Cardiac ventricle fibroblast (primary cell): ENCODE data around the gene BRK1. TPM values are rescaled to one million over a fixed set of nuclear protein-coding genes. Genes with fewer than 3 reads are reported as not detected.

Experiments used
- total RNA-seq: library from RNA; depleted of rRNA; stranded (reverse); fragments of >200 nt; gene quantifications from 2 replicates; pipeline ENCODE4 v1.2.3, GENCODE V29; 2015

Gene BRK1
- total RNA-seq = 127 and 171 TPM in 2 replicates

DNA sequence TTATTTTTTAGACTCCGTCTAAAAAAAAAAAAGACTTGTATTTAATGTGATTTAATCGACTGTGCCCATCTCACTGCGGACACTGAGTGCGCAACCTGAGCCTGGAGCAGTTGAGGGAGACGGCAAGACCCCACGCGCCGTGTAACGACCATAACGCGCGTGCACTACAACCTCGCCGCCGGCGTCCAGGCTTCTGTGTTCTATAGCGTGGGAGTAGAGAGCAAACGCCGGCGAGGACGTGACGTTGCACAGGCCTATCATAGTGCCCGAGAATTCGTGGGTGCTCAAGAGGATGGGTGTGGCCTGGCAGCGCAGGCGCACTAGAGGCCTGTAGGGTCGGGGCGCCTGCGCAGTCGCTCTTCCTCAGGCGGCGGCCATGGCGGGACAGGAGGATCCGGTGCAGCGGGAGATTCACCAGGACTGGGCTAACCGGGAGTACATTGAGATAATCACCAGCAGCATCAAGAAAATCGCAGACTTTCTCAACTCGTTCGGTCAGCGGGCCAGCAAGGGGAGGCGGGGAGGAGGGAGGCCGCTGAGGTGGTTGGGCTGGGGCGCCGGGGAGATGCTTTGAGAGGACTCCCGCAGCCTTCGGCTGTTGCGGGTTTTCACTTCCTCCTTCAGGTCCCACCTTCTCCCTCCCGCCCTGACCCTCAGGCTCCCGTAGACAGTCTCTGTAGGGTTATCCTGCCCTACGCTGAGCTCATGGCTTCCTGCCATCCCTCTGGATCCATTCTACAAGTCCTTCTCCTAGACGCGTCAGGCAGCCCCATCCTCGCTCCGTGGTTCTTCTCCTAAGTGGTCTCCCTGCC lies at the start of gene BRK1:
Gene BRK1, plus strand, starts transcription at position 350 of the 812 bp plus-strand sequence. Its CDS starts 27 bp downstream, at position 377.

DNA sequence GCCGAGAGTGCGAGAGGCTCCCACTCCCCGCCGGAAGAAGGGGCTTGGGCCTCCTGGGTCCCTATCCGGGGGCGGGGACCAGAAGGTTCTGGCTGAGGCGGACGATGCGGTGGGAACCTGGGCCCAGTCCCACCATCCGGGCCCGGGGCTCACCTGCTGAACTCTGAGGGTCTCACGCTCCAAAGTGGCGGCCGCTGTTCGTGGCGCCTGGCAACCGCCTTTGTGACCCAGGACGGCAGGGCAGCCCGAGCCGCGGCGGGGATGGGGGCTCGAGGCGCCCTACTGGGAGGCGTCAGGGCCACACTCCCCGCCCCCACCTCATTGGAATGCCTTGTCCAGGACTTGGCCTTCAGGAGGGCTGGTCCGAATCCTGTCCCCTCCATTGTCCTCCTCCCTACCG lies 7.4 kb upstream of the BRK1 start, which contains the start of gene FANCD2OS:
Gene FANCD2OS, minus strand, starts transcription at position 165 of the 400 bp plus-strand sequence. CDS start 3,481 bp downstream, outside the sequence.

DNA sequence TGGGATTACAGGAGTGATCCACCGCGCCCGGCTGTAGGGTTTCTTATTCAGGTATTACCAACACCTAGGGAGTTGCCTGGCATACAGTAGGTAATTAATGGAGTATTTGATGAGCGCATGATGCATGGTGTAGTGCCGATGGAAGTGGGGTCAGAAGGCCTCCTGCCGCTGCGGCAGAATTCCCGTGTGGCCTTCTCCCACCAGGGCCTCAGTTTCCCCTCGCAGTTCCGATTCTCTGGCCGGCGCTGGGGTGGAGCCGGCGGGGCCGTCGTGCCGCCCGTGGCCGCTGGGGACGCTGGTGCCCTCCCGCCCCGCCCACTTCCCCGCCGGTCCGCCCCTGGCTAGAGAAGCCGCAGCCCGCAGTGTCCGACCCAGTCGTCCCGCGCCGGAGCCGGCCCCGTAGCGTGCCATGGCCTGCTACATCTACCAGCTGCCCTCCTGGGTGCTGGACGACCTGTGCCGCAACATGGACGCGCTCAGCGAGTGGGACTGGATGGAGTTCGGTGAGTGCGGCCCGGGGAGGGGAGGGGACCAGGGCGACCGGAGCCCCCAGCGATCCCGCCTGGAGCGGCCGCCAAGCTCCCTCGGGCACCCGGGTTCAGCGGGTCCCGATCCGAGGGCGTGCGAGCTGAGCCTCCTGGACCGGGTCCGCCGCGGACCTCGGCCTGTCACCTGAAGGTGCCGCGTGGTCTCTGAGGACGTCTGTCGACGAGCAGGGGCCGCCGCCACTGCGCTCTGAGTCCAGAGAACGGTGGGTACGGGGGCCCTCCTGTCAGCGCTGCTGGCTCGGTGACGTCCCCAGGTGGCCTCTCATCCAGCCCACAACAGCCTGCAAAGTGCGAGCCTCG lies 49.3 kb downstream of the BRK1 start, which contains the start of gene IRAK2:
Gene IRAK2, plus strand, starts transcription at position 374 of the 848 bp plus-strand sequence. Its CDS starts 36 bp downstream, at position 410.

Other genes starting within 250 kb of the BRK1 start
- gene CIDEC, start 235.4 kb upstream of the BRK1 start, total RNA-seq = 32.9 and 37.6 TPM in 2 replicates
- 34.1 and 40.8 TPM in 2 replicates for gene JAGN1, start 225.1 kb upstream of the BRK1 start, total RNA-seq
- gene IL17RE, start 212.8 kb upstream of the BRK1 start, total RNA-seq = 1.6 and 1.9 TPM in 2 replicates
- 64.5 and 67.8 TPM in 2 replicates for gene IL17RC, start 198.6 kb upstream of the BRK1 start, total RNA-seq
- 5.1 and 6.4 TPM in 2 replicates for gene CRELD1, start 181.8 kb upstream of the BRK1 start, total RNA-seq
- gene PRRT3, start 163.3 kb upstream of the BRK1 start, total RNA-seq = 8.4 and 9.7 TPM in 2 replicates
- gene EMC3, start 128.8 kb upstream of the BRK1 start, total RNA-seq = 101 and 123 TPM in 2 replicates
- gene FANCD2, start 89.2 kb upstream of the BRK1 start, total RNA-seq = 1.4 and 1.8 TPM in 2 replicates
- not detected in 2 replicates for gene FANCD2OS, start 7.4 kb upstream of the BRK1 start, total RNA-seq
- gene VHL, start 26.1 kb downstream of the BRK1 start, total RNA-seq = 40.1 and 41.1 TPM in 2 replicates
- gene IRAK2, start 49.2 kb downstream of the BRK1 start, total RNA-seq = 6.3 and 7.8 TPM in 2 replicates
- gene TATDN2, start 132.8 kb downstream of the BRK1 start, total RNA-seq = 17.9 and 19.5 TPM in 2 replicates
- not detected in 2 replicates for gene GHRL, start 177.3 kb downstream of the BRK1 start, total RNA-seq
- gene SEC13, start 205.4 kb downstream of the BRK1 start, total RNA-seq = 140 and 169 TPM in 2 replicates